Cardiac fibroblast (primary cell): ENCODE results near the gene RBM5.

Experiments used
- DNase-seq, 2 donors: peaks; one replicate each; pipeline versions ENCODE4 v3.0.0 to v3.0.0-alpha.2; 2010; ENCODE audit warnings: low read depth in 2 of 2
- H3K4me3 ChIP-seq, 2 donors: replicated peaks in 1 of 2; 1 replicate in 1 of 2; 2 replicates in 1 of 2; pipeline ENCODE4 v1.5.1; 2011; ENCODE audit warnings: low read depth in 2 of 2, low read length in 2 of 2, mild to moderate bottlenecking in 2 of 2, moderate library complexity in 1 of 2
- TF ChIP-seq, protein P1 (sequence below): IDR thresholded peaks from one replicate; pipeline ENCODE4 v1.5.1; 2011; ENCODE audit warnings: low read depth, mild to moderate bottlenecking, low read length, inconsistent platforms

Gene RBM5

DNA sequence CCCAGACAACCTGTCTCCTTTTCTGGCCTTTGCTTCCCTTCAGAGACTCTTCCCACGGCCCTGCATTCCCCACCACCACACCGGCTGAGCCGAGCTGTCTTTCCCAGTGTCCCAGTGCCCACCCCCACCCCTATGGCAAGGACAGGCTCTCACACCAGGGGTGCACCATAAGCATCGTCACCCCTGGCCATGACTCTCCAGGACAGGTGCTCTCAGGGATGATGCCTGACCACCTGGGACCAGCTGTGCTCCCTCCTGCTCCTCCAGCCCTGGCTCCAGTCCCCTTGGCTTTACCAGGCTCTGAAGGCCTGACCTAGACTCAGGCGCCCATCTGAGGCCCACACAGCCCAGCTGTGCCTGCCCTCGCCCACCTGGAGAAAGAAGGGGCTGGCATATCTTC is 48.8 kb downstream of the RBM5 start:
- no peak overlapping the region for H3K4me3 ChIP-seq
- TF ChIP-seq, protein P1, sequence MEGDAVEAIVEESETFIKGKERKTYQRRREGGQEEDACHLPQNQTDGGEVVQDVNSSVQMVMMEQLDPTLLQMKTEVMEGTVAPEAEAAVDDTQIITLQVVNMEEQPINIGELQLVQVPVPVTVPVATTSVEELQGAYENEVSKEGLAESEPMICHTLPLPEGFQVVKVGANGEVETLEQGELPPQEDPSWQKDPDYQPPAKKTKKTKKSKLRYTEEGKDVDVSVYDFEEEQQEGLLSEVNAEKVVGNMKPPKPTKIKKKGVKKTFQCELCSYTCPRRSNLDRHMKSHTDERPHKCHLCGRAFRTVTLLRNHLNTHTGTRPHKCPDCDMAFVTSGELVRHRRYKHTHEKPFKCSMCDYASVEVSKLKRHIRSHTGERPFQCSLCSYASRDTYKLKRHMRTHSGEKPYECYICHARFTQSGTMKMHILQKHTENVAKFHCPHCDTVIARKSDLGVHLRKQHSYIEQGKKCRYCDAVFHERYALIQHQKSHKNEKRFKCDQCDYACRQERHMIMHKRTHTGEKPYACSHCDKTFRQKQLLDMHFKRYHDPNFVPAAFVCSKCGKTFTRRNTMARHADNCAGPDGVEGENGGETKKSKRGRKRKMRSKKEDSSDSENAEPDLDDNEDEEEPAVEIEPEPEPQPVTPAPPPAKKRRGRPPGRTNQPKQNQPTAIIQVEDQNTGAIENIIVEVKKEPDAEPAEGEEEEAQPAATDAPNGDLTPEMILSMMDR: no peak
- DNase-seq: no peak

DNA sequence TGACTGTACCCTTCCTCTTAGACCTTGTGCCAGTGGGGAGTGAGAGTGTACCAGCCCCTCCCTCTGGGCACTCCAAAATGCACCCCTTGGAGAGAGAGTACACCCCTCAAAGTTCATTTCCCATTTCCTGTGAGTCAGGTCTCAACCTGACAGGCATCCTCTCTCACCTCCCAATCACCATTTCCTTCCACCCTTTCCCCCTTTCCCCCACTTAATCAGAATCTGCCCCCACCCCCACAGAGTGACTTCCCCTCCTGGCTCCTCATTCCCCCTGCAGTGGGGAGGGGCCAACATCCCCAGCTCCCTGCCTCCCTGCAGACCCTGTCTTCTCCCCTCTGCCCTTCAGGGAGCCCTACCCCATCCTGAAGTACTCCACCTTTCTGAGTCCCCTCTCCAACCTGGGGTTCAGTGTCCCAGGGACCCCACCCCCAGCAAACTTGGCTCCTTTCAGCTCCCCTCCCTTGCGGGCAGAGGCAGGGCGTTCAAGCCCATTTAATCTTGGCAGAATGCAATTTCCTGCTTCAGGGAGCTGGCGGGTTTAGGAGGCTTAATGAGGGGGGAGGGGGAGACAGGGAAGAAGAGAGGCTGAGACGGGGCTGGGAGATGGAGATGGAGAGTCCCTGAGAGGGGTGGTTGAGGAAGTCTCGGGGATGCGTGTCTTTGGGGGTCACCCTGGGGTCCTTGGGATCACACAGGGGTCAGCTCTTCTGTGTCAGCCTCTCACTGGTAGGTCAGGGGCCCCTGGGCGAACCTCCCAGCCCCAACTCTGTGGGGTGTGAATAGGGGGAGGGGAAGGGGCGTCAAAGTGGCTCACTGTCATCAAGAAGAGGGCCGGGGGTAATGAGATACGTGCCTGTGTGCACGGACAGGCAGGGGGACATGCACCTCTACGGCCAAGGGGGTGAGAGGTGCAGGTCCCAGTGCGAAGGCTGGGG is 49.8 kb downstream of the RBM5 start:
- TF ChIP-seq, protein P1: no peak
- peak in 1 of 2 donors; percentile 64 for DNase-seq
- no peak overlapping the region for H3K4me3 ChIP-seq

DNA sequence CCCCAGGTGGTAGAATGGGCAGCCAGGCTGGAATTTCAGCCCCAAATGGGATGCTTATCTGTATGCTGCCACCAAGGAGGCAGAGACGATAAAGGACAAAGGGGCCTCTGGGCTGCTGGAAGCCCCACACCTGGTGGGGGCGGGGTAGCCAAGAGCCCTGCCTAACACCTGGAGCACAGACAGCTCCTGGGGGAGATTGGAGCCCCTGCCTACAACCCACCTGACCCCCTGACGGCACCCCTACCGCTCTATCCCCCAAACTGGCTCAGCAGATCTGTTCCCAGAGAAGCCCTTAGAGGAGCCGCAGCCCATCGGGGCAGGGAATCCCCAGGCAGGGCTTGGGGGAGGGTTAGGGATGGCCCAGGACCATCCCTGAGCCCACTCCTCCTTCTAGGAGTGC is 50.6 kb downstream of the RBM5 start:
- TF ChIP-seq, protein P1: no peak
- DNase-seq: no peak
- no peak overlapping the region for H3K4me3 ChIP-seq

DNA sequence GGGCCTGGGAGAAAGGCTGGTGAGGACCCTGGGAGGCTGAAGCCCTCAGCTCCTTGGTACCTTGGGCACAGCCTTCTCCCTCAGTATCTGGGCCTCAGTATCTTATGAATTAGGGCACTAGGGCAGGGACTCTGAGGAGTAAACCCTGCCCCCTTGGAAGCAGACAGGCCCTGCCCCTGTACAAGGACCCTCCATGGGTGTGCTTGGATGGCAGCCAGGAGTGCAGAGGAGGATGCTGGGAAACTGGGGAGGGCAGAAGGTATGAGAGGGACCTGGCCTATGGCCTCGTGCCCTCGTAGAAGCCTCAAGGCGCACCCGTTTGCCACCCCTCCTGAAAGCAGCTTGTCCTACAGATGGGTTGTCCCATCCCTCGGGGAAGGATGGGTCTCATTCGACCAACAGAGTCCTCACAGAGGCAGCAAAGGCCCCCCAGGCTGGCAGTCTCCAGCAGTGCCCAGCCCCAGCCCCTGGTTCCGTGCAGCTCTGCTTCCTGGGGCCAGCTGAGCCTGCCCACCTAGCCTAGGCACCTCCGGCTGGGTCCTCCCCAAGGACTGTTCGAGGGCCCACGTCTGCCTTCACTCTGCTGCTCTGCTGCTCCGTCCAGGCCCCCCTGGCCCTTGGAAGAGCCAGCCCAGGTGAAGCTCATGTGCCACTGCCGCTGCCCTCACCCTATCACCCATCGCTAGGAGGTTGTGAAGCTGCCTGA is 51.2 kb downstream of the RBM5 start:
- no peak overlapping the region for H3K4me3 ChIP-seq
- DNase-seq: no peak
- TF ChIP-seq, protein P1: no peak

DNA sequence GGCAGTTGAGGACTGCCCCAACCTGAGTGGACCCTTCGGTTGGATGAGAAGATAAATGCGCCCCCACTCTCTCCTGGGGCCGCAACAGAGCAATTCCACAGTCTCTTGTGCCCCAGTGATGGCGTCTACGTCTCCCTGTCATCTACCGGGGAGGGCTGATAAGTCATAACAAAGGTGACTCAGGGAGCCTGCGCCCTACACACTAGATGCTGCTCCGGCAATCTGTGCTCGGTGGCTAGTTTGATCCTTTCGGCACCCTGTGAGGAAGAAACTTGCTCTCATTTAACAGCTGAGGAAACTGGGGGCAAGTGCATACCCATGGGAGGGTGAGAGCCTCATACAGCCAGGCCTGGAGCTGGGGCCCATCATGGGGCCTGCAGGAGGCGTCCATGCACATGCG is 52.3 kb downstream of the RBM5 start:
- no peak for DNase-seq
- H3K4me3 ChIP-seq: no peak overlapping the region
- TF ChIP-seq, protein P1: no peak

DNA sequence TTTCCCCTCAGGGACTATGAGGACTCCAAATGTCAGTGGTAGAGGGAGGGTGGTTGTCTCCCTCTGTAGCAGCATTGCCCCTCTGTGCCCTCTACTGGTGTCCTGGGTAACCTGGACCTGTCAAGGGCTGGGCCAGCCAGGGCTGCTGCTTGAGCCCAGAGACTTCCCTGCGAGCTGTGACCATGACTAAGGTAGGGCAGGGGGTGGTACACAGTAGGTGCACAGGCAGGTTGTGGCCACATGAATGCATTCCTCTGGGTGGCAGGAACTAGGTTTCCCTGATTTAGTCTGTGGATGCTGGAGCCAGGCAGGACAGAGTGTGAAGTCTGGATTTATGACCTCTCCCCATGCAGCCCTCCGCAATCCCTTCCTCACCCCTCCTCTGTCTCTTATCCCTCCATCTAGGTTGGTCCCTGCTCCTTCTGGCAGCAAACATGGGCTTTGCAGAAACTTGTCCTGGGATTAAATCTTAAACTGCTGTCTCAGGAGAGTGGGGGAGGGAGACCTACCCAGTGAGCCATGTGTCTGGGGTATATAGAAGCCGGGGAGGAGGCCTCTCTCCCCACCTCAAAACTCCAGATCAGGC is 57.7 kb downstream of the RBM5 start:
- no peak overlapping the region for H3K4me3 ChIP-seq
- no peak for DNase-seq

More for the DNA sequence above, 57.7 kb downstream of the RBM5 start:
- TF ChIP-seq, protein P1: no peak
